Neural progenitor cell (in vitro differentiated cells): ENCODE results near the gene SLC25A12. TPM values are rescaled to one million over a fixed set of nuclear protein-coding genes. Genes with fewer than 3 reads are reported as not detected.

ENCODE experiments used
- DNase-seq: peaks from one replicate; pipeline ENCODE4 v3.0.0-alpha.2; 2016; ENCODE audit warnings: low spot score
- H2AFZ ChIP-seq: fragments of 200-600 bp; sonication (generic); replicated peaks from 2 replicates; pipeline ENCODE4 v1.6.1; 2016; ENCODE audit warnings: antibody characterized with exemption
- H3F3A ChIP-seq: fragments of 200-600 bp; sonication (generic); 2 replicates; pipeline ENCODE4 v1.6.1; 2016; ENCODE audit warnings: antibody characterized with exemption, low read depth
- H3K27ac ChIP-seq: fragments of 200-600 bp; sonication (generic); 2 replicates; pipeline ENCODE4 v1.5.1; 2016; ENCODE audit warnings: mild to moderate bottlenecking
- H3K27me3 ChIP-seq: fragments of 200-600 bp; sonication (generic); 2 replicates; pipeline ENCODE4 v1.6.1; 2016; ENCODE audit warnings: mild to moderate bottlenecking, moderate library complexity
- H3K36me3 ChIP-seq: fragments of 200-600 bp; sonication (generic); 2 replicates; pipeline ENCODE4 v1.5.1; 2016
- H3K4me1 ChIP-seq: fragments of 200-600 bp; sonication (generic); 2 replicates; pipeline ENCODE4 v1.6.1; 2016; ENCODE audit warnings: mixed run types
- H3K4me2 ChIP-seq: fragments of 200-600 bp; sonication (generic); 2 replicates; pipeline ENCODE4 v1.6.1; 2016
- H3K4me3 ChIP-seq: fragments of 200-600 bp; sonication (generic); 2 replicates; pipeline ENCODE4 v1.5.1; 2016
- H3K79me2 ChIP-seq: fragments of 200-600 bp; sonication (generic); 2 replicates; pipeline ENCODE4 v1.6.1; 2016; ENCODE audit warnings: low read depth
- H3K9ac ChIP-seq: fragments of 200-600 bp; sonication (generic); 2 replicates; pipeline ENCODE4 v1.6.1; 2016
- H3K9me3 ChIP-seq: fragments of 200-600 bp; sonication (generic); 2 replicates; pipeline ENCODE4 v1.5.1; 2016; ENCODE audit warnings: low read depth
- H4K20me1 ChIP-seq: fragments of 200-600 bp; sonication (generic); 2 replicates; pipeline ENCODE4 v1.6.1; 2016; ENCODE audit warnings: low read depth
- H3K27ac Mint-ChIP-seq: 3 replicates; pipeline ENCODE4 v1.8.0; 2021; ENCODE audit warnings: mixed read lengths
- H3K27me3 Mint-ChIP-seq: 2 replicates; pipeline ENCODE4 v1.8.0; 2022; ENCODE audit warnings: low read depth, mild to moderate bottlenecking, inconsistent platforms, moderate library complexity, mixed read lengths; ENCODE audit not compliant: insufficient read depth
- H3K36me3 Mint-ChIP-seq: 3 replicates; pipeline ENCODE4 v1.8.0; 2021; ENCODE audit warnings: mixed read lengths
- H3K4me1 Mint-ChIP-seq: 3 replicates; pipeline ENCODE4 v1.8.0; 2021; ENCODE audit warnings: mixed read lengths
- H3K4me3 Mint-ChIP-seq: 3 replicates; pipeline ENCODE4 v1.8.0; 2021; ENCODE audit warnings: mild to moderate bottlenecking, moderate library complexity, mixed read lengths
- H3K9me3 Mint-ChIP-seq: 3 replicates; pipeline ENCODE4 v1.8.0; 2020; ENCODE audit warnings: mixed read lengths
- EZH2 ChIP-seq: fragments of 200-600 bp; sonication (generic); IDR thresholded peaks from 2 replicates; pipeline ENCODE4 v1.6.1; 2017; ENCODE audit warnings: antibody characterized with exemption, mild to moderate bottlenecking, moderate library complexity
- EZH2phosphoT487 ChIP-seq: fragments of 200-600 bp; sonication (generic); IDR thresholded peaks from 2 replicates; pipeline ENCODE4 v1.6.1; 2017; ENCODE audit warnings: antibody characterized with exemption
- total RNA-seq: library from RNA; depleted of rRNA; stranded (reverse); fragments of >200 nt; gene quantifications from 2 replicates; pipeline ENCODE4 v1.2.3, GENCODE V29; 2015; ENCODE audit warnings: low replicate concordance
- TF ChIP-seq, protein P1 (sequence below): fragments of 200-600 bp; sonication (generic); IDR thresholded peaks from 2 replicates; pipeline ENCODE4 v1.5.1; 2017; ENCODE audit warnings: antibody characterized with exemption, mild to moderate bottlenecking

Gene SLC25A12
- total RNA-seq, 1 donor from 2014 or later = 1.4 TPM

DNA sequence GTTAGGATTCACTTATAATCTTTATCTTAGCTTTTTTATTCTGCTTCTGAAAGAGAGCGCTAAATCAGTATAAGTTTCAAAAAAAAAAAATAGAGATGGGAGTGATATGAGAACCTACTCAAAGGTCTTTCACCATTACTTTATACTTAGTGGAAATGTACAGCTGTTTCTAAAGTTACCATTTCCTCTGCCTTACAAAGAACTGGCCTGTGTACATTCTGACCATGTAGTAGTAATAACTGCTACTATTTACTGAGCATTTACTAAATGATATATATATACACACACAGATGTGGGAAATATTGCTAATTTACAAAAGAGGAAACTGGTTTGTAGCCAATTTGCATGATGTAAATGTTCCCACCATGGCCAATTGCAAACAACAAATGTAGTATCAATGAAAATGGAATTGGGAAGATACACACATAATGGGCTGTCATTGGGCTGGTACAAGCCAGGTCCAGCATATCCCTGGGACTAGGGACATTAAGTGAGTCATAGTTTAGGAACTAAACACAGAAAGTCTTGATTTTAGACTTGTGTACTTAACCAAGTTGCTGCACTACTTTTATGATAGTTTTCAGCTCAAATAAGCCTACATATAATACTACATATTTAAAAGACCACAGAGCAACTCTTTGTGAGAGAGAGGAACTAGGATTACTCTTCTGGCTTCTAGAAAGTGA lies 139.6 kb downstream of the SLC25A12 start:
- TF ChIP-seq EZH2phosphoT487 (no peak), EZH2 (no peak)
- TF ChIP-seq, protein P1, sequence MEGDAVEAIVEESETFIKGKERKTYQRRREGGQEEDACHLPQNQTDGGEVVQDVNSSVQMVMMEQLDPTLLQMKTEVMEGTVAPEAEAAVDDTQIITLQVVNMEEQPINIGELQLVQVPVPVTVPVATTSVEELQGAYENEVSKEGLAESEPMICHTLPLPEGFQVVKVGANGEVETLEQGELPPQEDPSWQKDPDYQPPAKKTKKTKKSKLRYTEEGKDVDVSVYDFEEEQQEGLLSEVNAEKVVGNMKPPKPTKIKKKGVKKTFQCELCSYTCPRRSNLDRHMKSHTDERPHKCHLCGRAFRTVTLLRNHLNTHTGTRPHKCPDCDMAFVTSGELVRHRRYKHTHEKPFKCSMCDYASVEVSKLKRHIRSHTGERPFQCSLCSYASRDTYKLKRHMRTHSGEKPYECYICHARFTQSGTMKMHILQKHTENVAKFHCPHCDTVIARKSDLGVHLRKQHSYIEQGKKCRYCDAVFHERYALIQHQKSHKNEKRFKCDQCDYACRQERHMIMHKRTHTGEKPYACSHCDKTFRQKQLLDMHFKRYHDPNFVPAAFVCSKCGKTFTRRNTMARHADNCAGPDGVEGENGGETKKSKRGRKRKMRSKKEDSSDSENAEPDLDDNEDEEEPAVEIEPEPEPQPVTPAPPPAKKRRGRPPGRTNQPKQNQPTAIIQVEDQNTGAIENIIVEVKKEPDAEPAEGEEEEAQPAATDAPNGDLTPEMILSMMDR = no peak
- no peak overlapping the region for H3K4me3 Mint-ChIP-seq
- no peak overlapping the region for H2AFZ ChIP-seq
- H3K36me3 Mint-ChIP-seq = peaks cover 37% of the 10 kb centered on the region
- DNase-seq = no peak
- H3F3A ChIP-seq = no peaks in the 10 kb centered on the region
- no peaks in the 10 kb centered on the region for H3K79me2 ChIP-seq
- H3K27me3 Mint-ChIP-seq = no peaks in the 10 kb centered on the region
- peaks cover 10% of the 10 kb centered on the region for H3K9me3 Mint-ChIP-seq
- H3K9me3 ChIP-seq = peaks cover 3% of the 10 kb centered on the region
- H3K9ac ChIP-seq = no peak overlapping the region
- H3K4me1 Mint-ChIP-seq = no peaks in the 10 kb centered on the region
- no peaks in the 10 kb centered on the region for H3K36me3 ChIP-seq
- H3K4me1 ChIP-seq = no peaks in the 10 kb centered on the region
- H3K27ac Mint-ChIP-seq = no peak overlapping the region
- no peak overlapping the region for H3K4me2 ChIP-seq
- no peak overlapping the region for H3K27ac ChIP-seq
- no peaks in the 10 kb centered on the region for H4K20me1 ChIP-seq
- no peaks in the 10 kb centered on the region for H3K27me3 ChIP-seq
- no peak overlapping the region for H3K4me3 ChIP-seq

DNA sequence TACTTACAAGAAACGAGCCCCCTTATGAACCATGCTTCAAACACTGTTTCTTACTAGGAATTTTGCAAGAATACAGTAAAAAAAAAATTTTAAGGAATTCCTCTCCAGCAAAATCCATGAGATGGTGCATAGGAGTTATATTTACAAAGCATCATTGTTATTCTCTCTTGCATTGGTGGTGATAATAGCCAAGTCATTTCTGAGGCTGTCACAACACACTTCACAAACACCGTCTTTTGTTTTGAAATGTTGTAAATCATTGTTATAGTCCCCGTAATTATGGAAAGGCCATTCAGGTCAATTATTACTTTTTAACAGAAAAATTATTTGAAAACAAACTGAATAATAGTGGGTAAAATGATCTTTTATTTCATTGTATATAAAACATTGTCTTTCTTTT lies 146.7 kb downstream of the SLC25A12 start:
- no peaks in the 10 kb centered on the region for H3K4me1 Mint-ChIP-seq
- H4K20me1 ChIP-seq = no peaks in the 10 kb centered on the region

DNA sequence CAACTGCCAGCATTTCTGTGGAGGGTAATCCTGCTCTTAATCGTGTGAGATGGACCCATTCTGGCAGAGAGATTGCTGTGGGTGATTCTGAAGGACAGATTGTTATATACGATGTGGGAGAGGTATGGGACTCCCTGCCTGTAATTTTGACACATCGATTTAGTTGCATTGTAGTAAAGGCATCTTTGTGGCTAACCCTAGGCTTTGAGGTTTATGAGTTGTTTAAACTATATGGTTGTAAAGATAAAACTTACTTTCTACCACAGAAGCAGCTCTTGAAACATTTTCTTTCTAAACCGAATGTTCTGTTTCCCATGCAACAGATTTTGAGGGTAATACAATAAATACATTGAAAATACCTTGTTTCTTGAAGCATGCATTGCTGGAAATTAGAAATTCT lies 148.2 kb downstream of the SLC25A12 start:
- Histone ChIP-seq H3K36me3 (peaks cover 5% of the 10 kb centered on the region), H4K20me1 (no peaks in the 10 kb centered on the region), H3K27ac (no peak overlapping the region)

More for the DNA sequence above, 146.7 kb downstream of the SLC25A12 start:
- DNase-seq = no peak
- no peak overlapping the region for H3K27ac Mint-ChIP-seq
- Histone ChIP-seq H3K79me2 (no peaks in the 10 kb centered on the region), H3K36me3 (peaks cover 5% of the 10 kb centered on the region), H3K9ac (no peak overlapping the region), H3K4me3 (no peak overlapping the region), H3K4me2 (no peak overlapping the region), H3K4me1 (no peaks in the 10 kb centered on the region), H3K27me3 (no peaks in the 10 kb centered on the region), H3F3A (no peaks in the 10 kb centered on the region), H3K9me3 (no peaks in the 10 kb centered on the region), H2AFZ (no peak overlapping the region), H3K27ac (no peak overlapping the region)
- TF ChIP-seq EZH2phosphoT487 = no peak
- TF ChIP-seq, protein P1 = no peak
- TF ChIP-seq EZH2 = no peak
- H3K36me3 Mint-ChIP-seq = peaks cover 29% of the 10 kb centered on the region
- H3K27me3 Mint-ChIP-seq = no peaks in the 10 kb centered on the region
- no peaks in the 10 kb centered on the region for H3K9me3 Mint-ChIP-seq
- H3K4me3 Mint-ChIP-seq = no peak overlapping the region

More for the DNA sequence above, 148.2 kb downstream of the SLC25A12 start:
- H3K27ac Mint-ChIP-seq = no peak overlapping the region
- H2AFZ ChIP-seq = no peak overlapping the region
- no peaks in the 10 kb centered on the region for H3K9me3 Mint-ChIP-seq
- no peak overlapping the region for H3K4me3 ChIP-seq
- no peak for DNase-seq
- H3K9me3 ChIP-seq = no peaks in the 10 kb centered on the region
- no peaks in the 10 kb centered on the region for H3K79me2 ChIP-seq
- no peaks in the 10 kb centered on the region for H3K4me1 Mint-ChIP-seq
- H3F3A ChIP-seq = no peaks in the 10 kb centered on the region
- no peaks in the 10 kb centered on the region for H3K27me3 Mint-ChIP-seq
- H3K9ac ChIP-seq = no peak overlapping the region
- H3K27me3 ChIP-seq = no peaks in the 10 kb centered on the region
- TF ChIP-seq EZH2phosphoT487 (no peak), EZH2 (no peak)
- TF ChIP-seq, protein P1 = no peak
- no peak overlapping the region for H3K4me3 Mint-ChIP-seq
- H3K4me1 ChIP-seq = no peaks in the 10 kb centered on the region
- peaks cover 34% of the 10 kb centered on the region for H3K36me3 Mint-ChIP-seq
- H3K4me2 ChIP-seq = no peak overlapping the region
